GM12872 (cell line): ENCODE results near the gene FSD1L.

Source experiments
- CTCF ChIP-seq: IDR thresholded peaks from 3 replicates; pipeline ENCODE4 v1.5.1; 2011; ENCODE audit warnings: low read depth, mild to moderate bottlenecking, low read length, moderate library complexity; ENCODE audit not compliant: insufficient read depth

Gene FSD1L

GRCh38 chr9:105449081-105449480 lies 1.2 kb downstream of the FSD1L start:
- TF ChIP-seq CTCF, result no peak

GRCh38 chr9:105452185-105452584 lies 4.4 kb downstream of the FSD1L start:
- no peak for TF ChIP-seq CTCF

GRCh38 chr9:105455836-105456475 lies 8.1 kb downstream of the FSD1L start:
- TF ChIP-seq CTCF, result no peak

- no peak for TF ChIP-seq CTCF
Measured at GRCh38 chr9:105457560-105458294, 9.9 kb downstream of the FSD1L start.

- TF ChIP-seq CTCF, result no peak
Measured at GRCh38 chr9:105458404-105458803, 10.6 kb downstream of the FSD1L start.

- no peak for TF ChIP-seq CTCF
Measured at GRCh38 chr9:105459336-105459735, 11.5 kb downstream of the FSD1L start.

GRCh38 chr9:105466898-105467455 lies 19.1 kb downstream of the FSD1L start:
- no peak for TF ChIP-seq CTCF
